Astrocyte of the cerebellum (primary cell): Measurements from ENCODE around the gene GRPEL2.
"Not testable (repeated sequence)": the region's sequence is repeated elsewhere in the genome, so short reads cannot be mapped to it uniquely, and the experiment has no call there.

Experiments used
- DNase-seq: peaks from one replicate; pipeline ENCODE4 v3.0.0-alpha.2; 2011; ENCODE audit warnings: low read depth
- H3K4me3 ChIP-seq: 2 replicates; pipeline ENCODE4 v1.5.1; 2011; ENCODE audit warnings: mild to moderate bottlenecking, low read depth, low read length, moderate library complexity
- CTCF ChIP-seq: IDR thresholded peaks from 2 replicates; pipeline ENCODE4 v1.5.1; 2012; ENCODE audit warnings: low read length, low read depth, moderate library complexity, mild to moderate bottlenecking; ENCODE audit errors: missing control alignments
- in situ Hi-C: cut with HindIII; loops from 2 replicates; pipeline ENCODE4 v1.10.0; 2017; ENCODE audit warnings: low sequenced_read_pairs

Gene GRPEL2

GRCh38 chr5:149388498-149389190 lies 43.3 kb downstream of the GRPEL2 start:
- in situ Hi-C loops = no loop called here
- no peak overlapping the region for H3K4me3 ChIP-seq
- DNase-seq = no peak

GRCh38 chr5:149389552-149390495 lies 44.5 kb downstream of the GRPEL2 start:
- no peak for DNase-seq
- H3K4me3 ChIP-seq = no peak overlapping the region
- TF ChIP-seq CTCF = no peak
- in situ Hi-C loops = no loop called here

More at GRCh38 chr5:149388498-149389190, 43.3 kb downstream of the GRPEL2 start:
- no peak for TF ChIP-seq CTCF

GRCh38 chr5:149391076-149391475 lies 45.8 kb downstream of the GRPEL2 start:
- H3K4me3 ChIP-seq, in situ Hi-C loops, DNase-seq: not testable (repeated sequence)

GRCh38 chr5:149391524-149391923 lies 46.2 kb downstream of the GRPEL2 start:
- in situ Hi-C loops = no loop called here
- TF ChIP-seq CTCF = no peak
- H3K4me3 ChIP-seq = no peak overlapping the region
- no peak for DNase-seq

GRCh38 chr5:149392718-149393117 lies 47.4 kb downstream of the GRPEL2 start:
- H3K4me3 ChIP-seq = no peak overlapping the region
- in situ Hi-C loops = no loop called here
- DNase-seq = no peak
- no peak for TF ChIP-seq CTCF

- H3K4me3 ChIP-seq, DNase-seq, in situ Hi-C loops: not testable (repeated sequence)
These were observed 49.7 kb downstream of the GRPEL2 start for GRCh38 chr5:149394996-149395395.

- in situ Hi-C loops = no loop called here
- no peak overlapping the region for H3K4me3 ChIP-seq
- DNase-seq = no peak
- no peak for TF ChIP-seq CTCF
These were observed 52.2 kb downstream of the GRPEL2 start for GRCh38 chr5:149397530-149397929.

GRCh38 chr5:149398747-149399266 lies 53.5 kb downstream of the GRPEL2 start:
- DNase-seq, in situ Hi-C loops, H3K4me3 ChIP-seq: not testable (repeated sequence)
